ENCODE data around the gene ACOX3. TPM values are rescaled to one million over a fixed set of nuclear protein-coding genes. Genes with fewer than 3 reads are reported as not detected.

ACOX3 gene
- polyA plus RNA-seq, 1 of the 3 experiments (the other 2 are of a cell fraction): 8.4 TPM

DNA sequence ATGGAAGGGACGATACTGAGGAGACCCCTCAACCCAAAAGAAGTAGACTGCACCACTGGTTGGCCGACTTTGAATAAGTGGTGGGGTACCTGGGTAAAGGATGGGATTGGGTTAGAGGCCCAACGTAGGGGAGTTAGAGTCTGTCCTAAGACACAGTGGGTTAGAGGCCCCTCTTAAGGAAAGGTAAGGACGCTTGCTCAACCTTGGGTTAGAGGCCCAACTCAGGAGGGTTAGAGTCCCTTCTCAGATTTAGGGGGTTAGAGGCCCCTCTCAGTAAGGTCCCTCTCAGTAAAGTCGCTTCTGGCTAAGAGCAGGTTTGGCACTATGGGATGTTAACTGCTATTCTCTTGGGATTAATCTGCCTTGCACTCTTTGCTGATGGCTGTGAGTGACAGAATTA lies 81.3 kb downstream of the ACOX3 start:
- Histone ChIP-seq H3F3A (replicated peaks; ENCODE audit: insufficient read depth) (peaks cover 3% of the 10 kb centered on the region), H3K4me2 (no peak overlapping the region), H3K4me3 (ENCODE audit: low read depth in 2 of 2, low read length in 1 of 2) (no peak overlapping the region), H3K9ac (no peak overlapping the region), H4K20me1 (ENCODE audit: insufficient read depth) (no peaks in the 10 kb centered on the region), H3K27me3 (ENCODE audit: insufficient read depth) (no peaks in the 10 kb centered on the region), H3K36me3 (replicated peaks in 1 of 2; ENCODE audit: control insufficient read depth in 1 of 2, insufficient read depth in 2 of 2, low read length in 1 of 2) (no peaks in the 10 kb centered on the region), H3K27ac (ENCODE audit: low read depth in 2 of 2, low read length in 1 of 2) (no peak overlapping the region), H3K79me2 (ENCODE audit: insufficient read depth) (no peaks in the 10 kb centered on the region), H2AFZ (ENCODE audit: low read depth) (no peak overlapping the region), H3K9me2 (no peaks in the 10 kb centered on the region), H3K9me3 (peaks cover 11% of the 10 kb centered on the region; the same call in 1 of the 2 replicates), H3K4me1 (ENCODE audit: control insufficient read depth in 1 of 2, insufficient read depth in 2 of 2, low read depth in 1 of 2, low read length in 1 of 2) (peaks cover 0 to 12% of the 10 kb centered on the region in 2 experiments; a peak in 2 of 4 replicates)
- WGBS (ENCODE audit: low lambda C conversion rate): 54% methylated on average over 5 of the region's 5 CpGs
- ChIA-PET POLR2A (no interaction called here), CTCF (interaction anchor here (0.8 to 1.6 kb wide), 2 partner anchors 9 to 182 kb away, joined by 3 read pairs; no protein-coding TSS in a partner anchor)
- TF ChIP-seq CHD2 (IDR thresholded peaks at IDR 0.05; ENCODE audit: low read length, partially characterized antibody) (no peak), FOXJ3 (CRISPR knock-in tag; IDR thresholded peaks at IDR 0.05) (no peak), RCOR1 (IDR thresholded peaks at IDR 0.05; ENCODE audit: low read length) (no peak), TCF12 (IDR thresholded peaks at IDR 0.05) (no peak), GABPA (IDR thresholded peaks at IDR 0.05; ENCODE audit: low read depth) (no peak), SIN3A (IDR thresholded peaks at IDR 0.05; ENCODE audit: borderline replicate concordance, low read depth, low read length) (no peak), NRF1 (IDR thresholded peaks at IDR 0.05; ENCODE audit: low read depth, low read length) (no peak), EZH2phosphoT487 (IDR thresholded peaks at IDR 0.05; ENCODE audit: borderline replicate concordance, low read depth) (no peak), GATA2 (CRISPR knock-in tag; IDR thresholded peaks at IDR 0.05) (no peak)
- TF ChIP-seq, protein P1, sequence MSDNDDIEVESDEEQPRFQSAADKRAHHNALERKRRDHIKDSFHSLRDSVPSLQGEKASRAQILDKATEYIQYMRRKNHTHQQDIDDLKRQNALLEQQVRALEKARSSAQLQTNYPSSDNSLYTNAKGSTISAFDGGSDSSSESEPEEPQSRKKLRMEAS (IDR thresholded peaks at IDR 0.05; ENCODE audit: low read depth): no peak
- TF ChIP-seq, protein P2, sequence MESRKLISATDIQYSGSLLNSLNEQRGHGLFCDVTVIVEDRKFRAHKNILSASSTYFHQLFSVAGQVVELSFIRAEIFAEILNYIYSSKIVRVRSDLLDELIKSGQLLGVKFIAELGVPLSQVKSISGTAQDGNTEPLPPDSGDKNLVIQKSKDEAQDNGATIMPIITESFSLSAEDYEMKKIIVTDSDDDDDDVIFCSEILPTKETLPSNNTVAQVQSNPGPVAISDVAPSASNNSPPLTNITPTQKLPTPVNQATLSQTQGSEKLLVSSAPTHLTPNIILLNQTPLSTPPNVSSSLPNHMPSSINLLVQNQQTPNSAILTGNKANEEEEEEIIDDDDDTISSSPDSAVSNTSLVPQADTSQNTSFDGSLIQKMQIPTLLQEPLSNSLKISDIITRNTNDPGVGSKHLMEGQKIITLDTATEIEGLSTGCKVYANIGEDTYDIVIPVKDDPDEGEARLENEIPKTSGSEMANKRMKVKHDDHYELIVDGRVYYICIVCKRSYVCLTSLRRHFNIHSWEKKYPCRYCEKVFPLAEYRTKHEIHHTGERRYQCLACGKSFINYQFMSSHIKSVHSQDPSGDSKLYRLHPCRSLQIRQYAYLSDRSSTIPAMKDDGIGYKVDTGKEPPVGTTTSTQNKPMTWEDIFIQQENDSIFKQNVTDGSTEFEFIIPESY (IDR thresholded peaks at IDR 0.05; ENCODE audit: borderline replicate concordance, low read depth): no peak
- TF ChIP-seq, protein P3, sequence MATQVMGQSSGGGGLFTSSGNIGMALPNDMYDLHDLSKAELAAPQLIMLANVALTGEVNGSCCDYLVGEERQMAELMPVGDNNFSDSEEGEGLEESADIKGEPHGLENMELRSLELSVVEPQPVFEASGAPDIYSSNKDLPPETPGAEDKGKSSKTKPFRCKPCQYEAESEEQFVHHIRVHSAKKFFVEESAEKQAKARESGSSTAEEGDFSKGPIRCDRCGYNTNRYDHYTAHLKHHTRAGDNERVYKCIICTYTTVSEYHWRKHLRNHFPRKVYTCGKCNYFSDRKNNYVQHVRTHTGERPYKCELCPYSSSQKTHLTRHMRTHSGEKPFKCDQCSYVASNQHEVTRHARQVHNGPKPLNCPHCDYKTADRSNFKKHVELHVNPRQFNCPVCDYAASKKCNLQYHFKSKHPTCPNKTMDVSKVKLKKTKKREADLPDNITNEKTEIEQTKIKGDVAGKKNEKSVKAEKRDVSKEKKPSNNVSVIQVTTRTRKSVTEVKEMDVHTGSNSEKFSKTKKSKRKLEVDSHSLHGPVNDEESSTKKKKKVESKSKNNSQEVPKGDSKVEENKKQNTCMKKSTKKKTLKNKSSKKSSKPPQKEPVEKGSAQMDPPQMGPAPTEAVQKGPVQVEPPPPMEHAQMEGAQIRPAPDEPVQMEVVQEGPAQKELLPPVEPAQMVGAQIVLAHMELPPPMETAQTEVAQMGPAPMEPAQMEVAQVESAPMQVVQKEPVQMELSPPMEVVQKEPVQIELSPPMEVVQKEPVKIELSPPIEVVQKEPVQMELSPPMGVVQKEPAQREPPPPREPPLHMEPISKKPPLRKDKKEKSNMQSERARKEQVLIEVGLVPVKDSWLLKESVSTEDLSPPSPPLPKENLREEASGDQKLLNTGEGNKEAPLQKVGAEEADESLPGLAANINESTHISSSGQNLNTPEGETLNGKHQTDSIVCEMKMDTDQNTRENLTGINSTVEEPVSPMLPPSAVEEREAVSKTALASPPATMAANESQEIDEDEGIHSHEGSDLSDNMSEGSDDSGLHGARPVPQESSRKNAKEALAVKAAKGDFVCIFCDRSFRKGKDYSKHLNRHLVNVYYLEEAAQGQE (IDR thresholded peaks at IDR 0.05; ENCODE audit: low read depth, low read length): no peak
- DNase-seq: no peak
